DOHH2 (cell line): ENCODE results near the gene NRROS.

Experiments
- H3F3A ChIP-seq: fragments of 200-600 bp; sonication (generic), shearing (Covaris generic); 2 replicates; pipeline ENCODE4 v1.6.0; 2016; ENCODE audit warnings: antibody characterized with exemption, mild to moderate bottlenecking; ENCODE audit not compliant: control insufficient read depth, insufficient read depth
- H3K27ac ChIP-seq: fragments of 200-600 bp; sonication (generic); 2 replicates; pipeline ENCODE4 v1.5.1; 2014; ENCODE audit warnings: low read depth, mild to moderate bottlenecking, low read length, moderate library complexity
- H3K27me3 ChIP-seq: fragments of 200-600 bp; sonication (generic); 2 replicates; pipeline ENCODE4 v1.6.1; 2014; ENCODE audit warnings: mild to moderate bottlenecking, low read length, mixed read lengths; ENCODE audit not compliant: control insufficient read depth
- H3K36me3 ChIP-seq: fragments of 200-600 bp; sonication (generic); 2 replicates; pipeline ENCODE4 v1.6.1; 2014; ENCODE audit warnings: mild to moderate bottlenecking, low read length, moderate library complexity, mixed read lengths; ENCODE audit not compliant: control insufficient read depth
- H3K4me1 ChIP-seq: fragments of 200-600 bp; sonication (generic); 2 replicates; pipeline ENCODE4 v1.6.1; 2014; ENCODE audit warnings: mild to moderate bottlenecking, low read length, mixed read lengths; ENCODE audit not compliant: control insufficient read depth
- H3K4me2 ChIP-seq: fragments of 200-600 bp; sonication (generic); 2 replicates; pipeline ENCODE4 v1.6.0; 2014; ENCODE audit warnings: mild to moderate bottlenecking, low read length, moderate library complexity
- H3K4me3 ChIP-seq: fragments of 200-600 bp; sonication (generic); 2 replicates; pipeline ENCODE4 v1.5.1; 2014; ENCODE audit warnings: mild to moderate bottlenecking, low read length, mixed read lengths
- H3K79me2 ChIP-seq: fragments of 200-600 bp; sonication (generic); 2 replicates; pipeline ENCODE4 v1.6.1; 2014; ENCODE audit warnings: mild to moderate bottlenecking, low read length, mixed read lengths; ENCODE audit not compliant: control insufficient read depth
- H3K9me2 ChIP-seq: fragments of 200-600 bp; sonication (generic); replicated peaks from 2 replicates; pipeline ENCODE4 v1.6.1; 2014; ENCODE audit warnings: mild to moderate bottlenecking, low read length, mixed read lengths; ENCODE audit not compliant: control insufficient read depth
- H3K9me3 ChIP-seq: fragments of 200-600 bp; sonication (generic); 2 replicates; pipeline ENCODE4 v1.6.1; 2014; ENCODE audit warnings: antibody characterized with exemption, low read length, mixed read lengths; ENCODE audit not compliant: control insufficient read depth, insufficient read depth
- H4K20me1 ChIP-seq: fragments of 200-600 bp; sonication (generic); 2 replicates; pipeline ENCODE4 v1.6.0; 2014; ENCODE audit warnings: low read depth, mild to moderate bottlenecking, antibody characterized with exemption, low read length, moderate library complexity; ENCODE audit not compliant: control insufficient read depth, insufficient read depth
- CTCF ChIP-seq: fragments of 200-600 bp; sonication (generic); IDR thresholded peaks from one replicate; pipeline ENCODE4 v1.5.1; 2014; ENCODE audit warnings: antibody characterized with exemption, mild to moderate bottlenecking, low read depth, low read length; ENCODE audit not compliant: poor library complexity, severe bottlenecking
- EZH2phosphoT487 ChIP-seq: fragments of 200-600 bp; sonication (generic); IDR thresholded peaks from 2 replicates; pipeline ENCODE4 v1.6.1; 2017; ENCODE audit warnings: borderline replicate concordance, mild to moderate bottlenecking, antibody characterized with exemption, low read length, moderate library complexity, mixed read lengths

NRROS gene

GRCh38 chr3:196651819-196652218, 12.3 kb downstream of the NRROS start:
- no peak for TF ChIP-seq CTCF
- Histone ChIP-seq H3K4me3 (no peak overlapping the region), H3K4me1 (no peaks in the 10 kb centered on the region), H3K9me3 (no peaks in the 10 kb centered on the region), H3F3A (no peaks in the 10 kb centered on the region), H3K27ac (no peak overlapping the region), H3K4me2 (no peak overlapping the region), H3K9me2 (no peaks in the 10 kb centered on the region), H3K36me3 (no peaks in the 10 kb centered on the region), H3K27me3 (peaks cover 35% of the 10 kb centered on the region), H4K20me1 (no peaks in the 10 kb centered on the region), H3K79me2 (no peaks in the 10 kb centered on the region)

GRCh38 chr3:196652961-196653795, 13.7 kb downstream of the NRROS start:
- H4K20me1 ChIP-seq: no peaks in the 10 kb centered on the region
- H3K27me3 ChIP-seq: peaks cover 31% of the 10 kb centered on the region
- no peaks in the 10 kb centered on the region for H3K79me2 ChIP-seq
- H3K4me3 ChIP-seq: no peak overlapping the region
- no peaks in the 10 kb centered on the region for H3K9me2 ChIP-seq
- no peak overlapping the region for H3K4me2 ChIP-seq
- TF ChIP-seq EZH2phosphoT487: no peak
- no peak for TF ChIP-seq CTCF
- no peaks in the 10 kb centered on the region for H3K4me1 ChIP-seq
- no peaks in the 10 kb centered on the region for H3F3A ChIP-seq
- no peaks in the 10 kb centered on the region for H3K9me3 ChIP-seq
- H3K36me3 ChIP-seq: no peaks in the 10 kb centered on the region
- no peak overlapping the region for H3K27ac ChIP-seq

GRCh38 chr3:196654006-196654734, 14.7 kb downstream of the NRROS start:
- Histone ChIP-seq H3K27ac (no peak overlapping the region), H3K27me3 (peaks cover 24% of the 10 kb centered on the region), H3K4me3 (no peak overlapping the region), H3K4me2 (no peak overlapping the region), H3K9me3 (no peaks in the 10 kb centered on the region), H3F3A (no peaks in the 10 kb centered on the region), H3K79me2 (no peaks in the 10 kb centered on the region), H4K20me1 (no peaks in the 10 kb centered on the region), H3K9me2 (no peaks in the 10 kb centered on the region), H3K36me3 (no peaks in the 10 kb centered on the region), H3K4me1 (no peaks in the 10 kb centered on the region)
- no peak for TF ChIP-seq CTCF
- TF ChIP-seq EZH2phosphoT487: no peak
